Endothelial cell of hepatic sinusoid (primary cell): ENCODE data around the gene BICDL2.

Experiments
- in situ Hi-C: cut with HindIII; loops from 2 replicates; pipeline ENCODE4 v1.10.0; 2017; ENCODE audit warnings: low sequenced_read_pairs

Gene BICDL2

GRCh38 chr16:3013491-3013951, 23.2 kb downstream of the BICDL2 start:
- in situ Hi-C loops: no loop called here

- in situ Hi-C loops: no loop called here
Observed at GRCh38 chr16:3012828-3013420, 23.8 kb downstream of the BICDL2 start, which contains the start of gene CLDN9. Gene CLDN9, plus strand, starts transcription at chr16:3012923. Its CDS starts 440 bp downstream, at chr16:3013363.

GRCh38 chr16:3012246-3012645, 24.5 kb downstream of the BICDL2 start:
- in situ Hi-C loops: no loop called here

- in situ Hi-C loops: no loop called here
Observed at GRCh38 chr16:3010510-3010909, 26.2 kb downstream of the BICDL2 start.

GRCh38 chr16:3009568-3010390, 27.0 kb downstream of the BICDL2 start:
- in situ Hi-C loops: no loop called here

- in situ Hi-C loops: no loop called here
Observed at GRCh38 chr16:3008690-3009037, 28.1 kb downstream of the BICDL2 start.

GRCh38 chr16:3007957-3008689, 28.6 kb downstream of the BICDL2 start:
- in situ Hi-C loops: no loop called here

- in situ Hi-C loops: no loop called here
Observed at GRCh38 chr16:3007059-3007956, 29.4 kb downstream of the BICDL2 start.

GRCh38 chr16:3004781-3005284, 31.9 kb downstream of the BICDL2 start:
- in situ Hi-C loops: no loop called here

- in situ Hi-C loops: no loop called here
Observed at GRCh38 chr16:3004319-3004718, 32.4 kb downstream of the BICDL2 start.

GRCh38 chr16:3003582-3004270, 33.0 kb downstream of the BICDL2 start:
- in situ Hi-C loops: no loop called here

GRCh38 chr16:3001316-3001715, 35.4 kb downstream of the BICDL2 start:
- in situ Hi-C loops: no loop called here

- in situ Hi-C loops: no loop called here
Observed at GRCh38 chr16:3000540-3000939, 36.2 kb downstream of the BICDL2 start.

GRCh38 chr16:2999929-3000328, 36.8 kb downstream of the BICDL2 start:
- in situ Hi-C loops: no loop called here

- in situ Hi-C loops: no loop called here
Observed at GRCh38 chr16:2996298-2996697, 40.4 kb downstream of the BICDL2 start.

- in situ Hi-C loops: no loop called here
Observed at GRCh38 chr16:2992383-2993081, 44.2 kb downstream of the BICDL2 start.

GRCh38 chr16:2991566-2992261, 45.0 kb downstream of the BICDL2 start:
- in situ Hi-C loops: no loop called here

- in situ Hi-C loops: no loop called here
Observed at GRCh38 chr16:2990891-2991290, 45.9 kb downstream of the BICDL2 start.
